GM19455 (cell line): ENCODE measurements around the gene OR2T33.
"Not testable (repeated sequence)": the region's sequence is repeated elsewhere in the genome, so short reads cannot be mapped to it uniquely, and the experiment has no call there.

ENCODE experiments used
- ATAC-seq: cut with Tn5 transposase; IDR thresholded peaks from one replicate; pipeline ENCODE4 v1.9.1; 2021; ENCODE audit not compliant: unreplicated experiment

Gene OR2T33

GRCh38 chr1:248277876-248278275 is at the start of gene OR2T33:
OR2T33 (minus strand) TSS chr1:248277976; CDS start chr1:248273814, 4,162 bp downstream.
- no peak for ATAC-seq

GRCh38 chr1:248324468-248324867 is 46.7 kb upstream of the OR2T33 start, which contains the start of gene OR2M7:
OR2M7 (minus strand) TSS chr1:248324568; CDS start chr1:248324568, 0 bp downstream.
- no peak for ATAC-seq

- no peak for ATAC-seq
These were observed 39.0 kb upstream of the OR2T33 start for GRCh38 chr1:248316796-248317195.

- not testable (repeated sequence) for ATAC-seq
These were observed 29.0 kb upstream of the OR2T33 start for GRCh38 chr1:248306740-248307139.

- no peak for ATAC-seq
These were observed 28.3 kb upstream of the OR2T33 start for GRCh38 chr1:248306103-248306502.

- ATAC-seq, result not testable (repeated sequence)
These were observed 27.9 kb upstream of the OR2T33 start for GRCh38 chr1:248305672-248306071.

GRCh38 chr1:248303324-248303723 is 25.5 kb upstream of the OR2T33 start, which contains the start of gene OR2T12:
OR2T12 (minus strand) TSS chr1:248303424; CDS start chr1:248295578, 7,846 bp downstream.
- ATAC-seq, result no peak

GRCh38 chr1:248288391-248288790 is 10.6 kb upstream of the OR2T33 start:
- ATAC-seq, result no peak

- ATAC-seq, result not testable (repeated sequence)
These were observed 4.6 kb downstream of the OR2T33 start for GRCh38 chr1:248273225-248273624.

GRCh38 chr1:248268178-248268577 is 9.6 kb downstream of the OR2T33 start:
- ATAC-seq, result no peak

GRCh38 chr1:248259309-248259708 is 18.5 kb downstream of the OR2T33 start:
- not testable (repeated sequence) for ATAC-seq

GRCh38 chr1:248243204-248243603 is 34.6 kb downstream of the OR2T33 start:
- ATAC-seq, result peak; percentile 83

- ATAC-seq, result no peak
These were observed 38.3 kb downstream of the OR2T33 start for GRCh38 chr1:248239478-248239877.

- ATAC-seq, result no peak
These were observed 46.7 kb downstream of the OR2T33 start, which contains the start of gene OR2M4 for GRCh38 chr1:248231117-248231516. OR2M4 (plus strand) TSS chr1:248231417; CDS start chr1:248238929, 7,512 bp downstream.

GRCh38 chr1:248229360-248229908 is 48.3 kb downstream of the OR2T33 start:
- ATAC-seq, result no peak

- ATAC-seq, result no peak
These were observed 52.2 kb downstream of the OR2T33 start for GRCh38 chr1:248225537-248225936.
